ENCODE results near the gene ARHGAP40. TPM values are rescaled to one million over a fixed set of nuclear protein-coding genes. Genes with fewer than 3 reads are reported as not detected.

Gene ARHGAP40
- total and polyA plus RNA-seq, 2 of the 13 experiments (the other 11 are each of a cell fraction or from before 2014, with no cell fraction given): 0.75 to 2.1 TPM

GRCh38 chr20:38667417-38667956, 65.9 kb downstream of the ARHGAP40 start (continued):
- TF ChIP-seq SNAPC4 (CRISPR knock-in tag; IDR thresholded peaks at IDR 0.05): no peak
- peak; percentile 85 for TF ChIP-seq KDM6A (CRISPR knock-in tag; IDR thresholded peaks at IDR 0.05; ENCODE audit: low read depth)
- TF ChIP-seq TCF7L2 (IDR thresholded peaks at IDR 0.05; ENCODE audit: low read depth, low read length): peak; percentile 65
- no peak for TF ChIP-seq ZNF598 (CRISPR knock-in tag; IDR thresholded peaks at IDR 0.05; ENCODE audit: borderline replicate concordance)
- no peak for TF ChIP-seq ZNF296 (CRISPR knock-in tag; conservative IDR thresholded peaks at IDR 0.05)
- TF ChIP-seq ZNF556 (CRISPR knock-in tag; IDR thresholded peaks at IDR 0.05; ENCODE audit: borderline replicate concordance): no peak; the same call in 1 of the 2 replicates
- TF ChIP-seq FUBP1 (CRISPR knock-in tag; IDR thresholded peaks at IDR 0.05; ENCODE audit: borderline replicate concordance): no peak
- peak; percentile 96 for TF ChIP-seq PAXIP1 (CRISPR knock-in tag; conservative IDR thresholded peaks at IDR 0.05)
- no peak for TF ChIP-seq ARNT2 (CRISPR knock-in tag; IDR thresholded peaks at IDR 0.05; ENCODE audit: low read depth)
- TF ChIP-seq PTBP1 (IDR thresholded peaks at IDR 0.05; ENCODE audit: low read depth, low read length, poor library complexity, severe bottlenecking): no peak
- TF ChIP-seq TEAD2 (CRISPR knock-in tag; IDR thresholded peaks at IDR 0.05): peak; percentile 54; the same call in 1 of the 2 replicates
- 0 out of 2 replicates have a peak, but pooled peaks have one; percentile 61 for TF ChIP-seq MEF2D (CRISPR knock-in tag; IDR thresholded peaks at IDR 0.05)
- TF ChIP-seq USF2 (IDR thresholded peaks at IDR 0.05; ENCODE audit: low read depth, low read length): peak; percentile 40; the same call in 1 of the 2 replicates
- no peak for TF ChIP-seq USF2 (CRISPR knock-in tag; IDR thresholded peaks at IDR 0.05; ENCODE audit: borderline replicate concordance)
